GM12878 (cell line): ENCODE measurements around the gene CDC6.

ENCODE experiments used
- ESRRA ChIP-seq: IDR thresholded peaks from 2 replicates; pipeline ENCODE4 v1.6.1; 2012; ENCODE audit warnings: mild to moderate bottlenecking, low read length, improper control_type of control experiment
- FOXM1 ChIP-seq: IDR thresholded peaks from 2 replicates; pipeline ENCODE4 v1.6.1; 2012; ENCODE audit warnings: low read depth, mild to moderate bottlenecking, inconsistent platforms, low read length, moderate library complexity
- NFIC ChIP-seq: IDR thresholded peaks from 2 replicates; pipeline ENCODE4 v1.6.1; 2012; ENCODE audit warnings: low read depth, mild to moderate bottlenecking, inconsistent platforms, low read length, moderate library complexity
- PKNOX1 ChIP-seq: fragments of 450-650 bp; IDR thresholded peaks from 2 replicates; pipeline ENCODE4 v1.6.1; 2016; ENCODE audit warnings: mild to moderate bottlenecking
- REST ChIP-seq: IDR thresholded peaks from 2 replicates; pipeline ENCODE4 v1.6.1; 2012; ENCODE audit warnings: mild to moderate bottlenecking, low read depth, low read length
- RUNX3 ChIP-seq: IDR thresholded peaks from 2 replicates; pipeline ENCODE4 v1.6.1; 2012; ENCODE audit warnings: low read length, inconsistent platforms
- SIX5 ChIP-seq: IDR thresholded peaks from 2 replicates; pipeline ENCODE4 v1.6.1; 2011; ENCODE audit warnings: mild to moderate bottlenecking, low read depth, low read length, moderate library complexity; ENCODE audit not compliant: severe bottlenecking
- ZBED1 ChIP-seq: IDR thresholded peaks from 2 replicates; pipeline ENCODE4 v1.6.1; 2016; ENCODE audit warnings: borderline replicate concordance

- TF ChIP-seq RUNX3 (no peak; the same call in 1 of the 2 replicates), PKNOX1 (no peak), FOXM1 (no peak), SIX5 (no peak), REST (no peak), ESRRA (no peak), ZBED1 (no peak), NFIC (no peak)
These were observed 56.9 kb downstream of the CDC6 start for GRCh38 chr17:40344421-40345160.
